MM.1S (cell line): Measurements from ENCODE around the gene PDZRN4.

Experiments
- DNase-seq: peaks from one replicate; pipeline ENCODE4 v3.0.0-alpha.2; 2015
- H2AFZ ChIP-seq: fragments of 300-600 bp; sonication (generic); 2 replicates; pipeline ENCODE4 v1.6.0; 2016; ENCODE audit warnings: antibody characterized with exemption, low read length
- H3F3A ChIP-seq: fragments of 300-600 bp; sonication (generic); 2 replicates; pipeline ENCODE4 v1.6.1; 2016; ENCODE audit warnings: mild to moderate bottlenecking, antibody characterized with exemption, low read length, moderate library complexity, mixed read lengths; ENCODE audit not compliant: insufficient read depth
- H3K27ac ChIP-seq: fragments of 300-600 bp; sonication (generic); 2 replicates; pipeline ENCODE4 v1.5.1; 2016; ENCODE audit warnings: mild to moderate bottlenecking, low read length
- H3K27me3 ChIP-seq: fragments of 300-600 bp; sonication (generic); replicated peaks from 2 replicates; pipeline ENCODE4 v1.6.0; 2016; ENCODE audit warnings: low read length; ENCODE audit not compliant: insufficient read depth
- H3K36me3 ChIP-seq: fragments of 300-600 bp; sonication (generic); replicated peaks from 2 replicates; pipeline ENCODE4 v1.6.1; 2016; ENCODE audit warnings: mild to moderate bottlenecking, low read length, mixed read lengths; ENCODE audit not compliant: insufficient read depth
- H3K4me1 ChIP-seq: fragments of 300-600 bp; sonication (generic); 2 replicates; pipeline ENCODE4 v1.6.1; 2016; ENCODE audit warnings: low read length, mixed read lengths
- H3K4me2 ChIP-seq: fragments of 300-600 bp; sonication (generic); 2 replicates; pipeline ENCODE4 v1.6.0; 2016; ENCODE audit warnings: low read depth, low read length
- H3K4me3 ChIP-seq: fragments of 300-600 bp; sonication (generic); 2 replicates; pipeline ENCODE4 v1.5.1; 2016; ENCODE audit warnings: low read length, mixed read lengths
- H3K79me2 ChIP-seq: fragments of 300-600 bp; sonication (generic); 2 replicates; pipeline ENCODE4 v1.6.1; 2016; ENCODE audit warnings: mixed run types, low read length, mixed read lengths
- H3K9ac ChIP-seq: fragments of 300-600 bp; sonication (generic); 2 replicates; pipeline ENCODE4 v1.6.1; 2016; ENCODE audit warnings: low read length, mixed read lengths
- H3K9me2 ChIP-seq: fragments of 300-600 bp; sonication (generic); replicated peaks from 2 replicates; pipeline ENCODE4 v1.6.1; 2016; ENCODE audit warnings: mild to moderate bottlenecking, low read length, mixed read lengths; ENCODE audit not compliant: insufficient read depth
- H3K9me3 ChIP-seq: fragments of 300-600 bp; sonication (generic); replicated peaks from 2 replicates; pipeline ENCODE4 v1.6.1; 2016; ENCODE audit warnings: mild to moderate bottlenecking, low read length, mixed read lengths; ENCODE audit not compliant: insufficient read depth
- H4K20me1 ChIP-seq: fragments of 300-600 bp; sonication (generic); 2 replicates; pipeline ENCODE4 v1.6.1; 2016; ENCODE audit warnings: mild to moderate bottlenecking, low read length, moderate library complexity, mixed read lengths; ENCODE audit not compliant: insufficient read depth
- CTCF ChIP-seq: fragments of 300-600 bp; sonication (generic); IDR thresholded peaks from 2 replicates; pipeline ENCODE4 v1.5.1; 2016; ENCODE audit warnings: antibody characterized with exemption, low read length, mixed read lengths
- EZH2 ChIP-seq: fragments of 300-600 bp; sonication (generic); optimal IDR thresholded peaks from 2 replicates; pipeline ENCODE3; 2017; ENCODE audit warnings: low read depth, mild to moderate bottlenecking, antibody characterized with exemption, low read length, mixed read lengths
- EZH2phosphoT487 ChIP-seq: fragments of 300-600 bp; sonication (generic); IDR thresholded peaks from 2 replicates; pipeline ENCODE4 v1.6.1; 2018; ENCODE audit warnings: antibody characterized with exemption, low read length

The PDZRN4 gene

GRCh38 chr12:41418586-41418985 lies 230.5 kb downstream of the PDZRN4 start:
- no peaks in the 10 kb centered on the region for H3K4me1 ChIP-seq
- H3K79me2 ChIP-seq = no peaks in the 10 kb centered on the region
- H3F3A ChIP-seq = no peaks in the 10 kb centered on the region
- no peaks in the 10 kb centered on the region for H3K9me2 ChIP-seq
- H3K36me3 ChIP-seq = no peaks in the 10 kb centered on the region
- H2AFZ ChIP-seq = no peak overlapping the region
- H3K27ac ChIP-seq = no peak overlapping the region
- no peaks in the 10 kb centered on the region for H4K20me1 ChIP-seq
- no peaks in the 10 kb centered on the region for H3K27me3 ChIP-seq
- no peak overlapping the region for H3K4me2 ChIP-seq
- H3K9ac ChIP-seq = no peak overlapping the region
- no peaks in the 10 kb centered on the region for H3K9me3 ChIP-seq
- TF ChIP-seq CTCF (no peak), EZH2phosphoT487 (no peak), EZH2 (no peak)
- H3K4me3 ChIP-seq = no peak overlapping the region
- no peak for DNase-seq

GRCh38 chr12:41419131-41419893 lies 231.2 kb downstream of the PDZRN4 start:
- no peak overlapping the region for H2AFZ ChIP-seq
- no peak overlapping the region for H3K9ac ChIP-seq
- no peak overlapping the region for H3K4me3 ChIP-seq
- H3K79me2 ChIP-seq = no peaks in the 10 kb centered on the region
- H3K4me2 ChIP-seq = no peak overlapping the region
- H3F3A ChIP-seq = no peaks in the 10 kb centered on the region
- H3K9me2 ChIP-seq = no peaks in the 10 kb centered on the region
- TF ChIP-seq CTCF (no peak), EZH2phosphoT487 (no peak), EZH2 (no peak)
- H3K36me3 ChIP-seq = no peaks in the 10 kb centered on the region
- no peak for DNase-seq
- H4K20me1 ChIP-seq = no peaks in the 10 kb centered on the region
- H3K27ac ChIP-seq = no peak overlapping the region
- H3K4me1 ChIP-seq = no peaks in the 10 kb centered on the region
- no peaks in the 10 kb centered on the region for H3K9me3 ChIP-seq
- no peaks in the 10 kb centered on the region for H3K27me3 ChIP-seq

- TF ChIP-seq EZH2 (no peak), EZH2phosphoT487 (no peak), CTCF (no peak)
- H4K20me1 ChIP-seq = no peaks in the 10 kb centered on the region
- H3K4me3 ChIP-seq = no peak overlapping the region
- no peaks in the 10 kb centered on the region for H3K36me3 ChIP-seq
- H3F3A ChIP-seq = no peaks in the 10 kb centered on the region
- DNase-seq = no peak
- no peaks in the 10 kb centered on the region for H3K9me3 ChIP-seq
- H3K9me2 ChIP-seq = no peaks in the 10 kb centered on the region
- H3K9ac ChIP-seq = no peak overlapping the region
- H3K27me3 ChIP-seq = no peaks in the 10 kb centered on the region
- no peak overlapping the region for H3K27ac ChIP-seq
- no peaks in the 10 kb centered on the region for H3K79me2 ChIP-seq
- no peak overlapping the region for H3K4me2 ChIP-seq
- no peak overlapping the region for H2AFZ ChIP-seq
- H3K4me1 ChIP-seq = no peaks in the 10 kb centered on the region
Measured at GRCh38 chr12:41424651-41425050, 236.5 kb downstream of the PDZRN4 start.
